GM12872 (cell line): ENCODE data around the gene TENM3.

Experiments
- TF ChIP-seq, protein P1 (sequence below): IDR thresholded peaks from 3 replicates; pipeline ENCODE4 v1.5.1; 2011; ENCODE audit warnings: low read depth, mild to moderate bottlenecking, low read length, moderate library complexity; ENCODE audit not compliant: insufficient read depth

TENM3 gene

DNA sequence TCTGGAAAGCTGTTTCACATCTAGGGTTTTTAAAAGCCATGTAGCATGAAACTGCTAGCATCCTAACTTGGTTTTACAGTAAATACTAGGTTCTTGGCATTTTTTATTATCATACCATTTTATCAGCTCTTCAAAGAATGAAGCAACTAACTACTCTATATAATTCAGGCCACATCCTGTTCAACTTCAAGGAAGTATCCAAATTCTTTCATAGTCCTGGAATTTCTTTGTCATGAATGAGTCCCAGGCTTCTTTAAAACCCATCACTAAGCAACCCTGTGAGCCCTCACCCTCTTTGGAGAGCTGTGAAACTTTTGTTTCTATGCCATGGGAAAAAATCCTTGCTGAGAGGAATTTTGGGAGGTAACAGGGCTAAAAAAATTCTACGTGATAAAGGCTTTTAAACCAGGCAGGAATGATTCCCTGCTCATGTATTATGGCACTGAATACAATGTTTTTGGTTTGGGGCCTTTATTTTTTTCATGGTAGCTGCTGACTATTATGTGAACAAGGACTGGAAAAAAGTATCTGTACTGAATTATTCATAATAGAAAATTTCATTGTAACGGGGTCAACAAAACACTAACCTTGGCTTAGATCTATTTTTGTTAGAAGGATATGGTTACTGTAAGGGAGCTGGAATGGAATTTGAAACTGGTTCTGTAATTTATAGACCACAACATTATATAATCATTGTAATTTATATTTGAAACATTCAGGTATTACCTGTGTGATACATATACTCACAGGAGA is 509.1 kb downstream of the TENM3 start:
- TF ChIP-seq, protein P1, sequence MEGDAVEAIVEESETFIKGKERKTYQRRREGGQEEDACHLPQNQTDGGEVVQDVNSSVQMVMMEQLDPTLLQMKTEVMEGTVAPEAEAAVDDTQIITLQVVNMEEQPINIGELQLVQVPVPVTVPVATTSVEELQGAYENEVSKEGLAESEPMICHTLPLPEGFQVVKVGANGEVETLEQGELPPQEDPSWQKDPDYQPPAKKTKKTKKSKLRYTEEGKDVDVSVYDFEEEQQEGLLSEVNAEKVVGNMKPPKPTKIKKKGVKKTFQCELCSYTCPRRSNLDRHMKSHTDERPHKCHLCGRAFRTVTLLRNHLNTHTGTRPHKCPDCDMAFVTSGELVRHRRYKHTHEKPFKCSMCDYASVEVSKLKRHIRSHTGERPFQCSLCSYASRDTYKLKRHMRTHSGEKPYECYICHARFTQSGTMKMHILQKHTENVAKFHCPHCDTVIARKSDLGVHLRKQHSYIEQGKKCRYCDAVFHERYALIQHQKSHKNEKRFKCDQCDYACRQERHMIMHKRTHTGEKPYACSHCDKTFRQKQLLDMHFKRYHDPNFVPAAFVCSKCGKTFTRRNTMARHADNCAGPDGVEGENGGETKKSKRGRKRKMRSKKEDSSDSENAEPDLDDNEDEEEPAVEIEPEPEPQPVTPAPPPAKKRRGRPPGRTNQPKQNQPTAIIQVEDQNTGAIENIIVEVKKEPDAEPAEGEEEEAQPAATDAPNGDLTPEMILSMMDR: no peak

GRCh38 chr4:182754895-182755294 is 511.7 kb downstream of the TENM3 start:
- TF ChIP-seq, protein P1: no peak

DNA sequence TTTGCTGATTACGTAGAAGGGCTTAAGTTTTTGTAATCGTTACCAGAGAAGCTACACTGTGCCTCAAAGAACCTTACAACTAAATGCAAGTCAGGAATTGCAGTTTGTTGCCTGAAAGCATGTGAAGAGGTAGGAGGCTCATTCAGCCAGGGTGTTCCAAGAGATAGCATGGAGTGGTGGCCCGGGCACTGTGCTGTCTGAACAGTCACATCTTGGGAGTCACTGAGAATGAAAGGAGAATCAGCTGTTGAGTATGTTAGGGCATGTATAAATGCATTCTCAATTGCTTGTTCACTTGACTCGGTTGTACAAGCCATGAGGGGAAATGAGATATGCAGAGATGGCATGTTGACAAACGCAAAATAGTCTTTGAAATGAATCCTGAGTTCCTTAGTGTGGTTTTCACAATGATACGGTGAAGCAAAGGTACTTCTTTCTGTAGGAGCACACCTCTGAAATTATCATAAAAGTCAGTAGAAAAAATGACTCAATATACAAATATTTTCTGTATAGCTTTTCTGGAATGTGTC is 513.0 kb downstream of the TENM3 start:
- TF ChIP-seq, protein P1: no peak

DNA sequence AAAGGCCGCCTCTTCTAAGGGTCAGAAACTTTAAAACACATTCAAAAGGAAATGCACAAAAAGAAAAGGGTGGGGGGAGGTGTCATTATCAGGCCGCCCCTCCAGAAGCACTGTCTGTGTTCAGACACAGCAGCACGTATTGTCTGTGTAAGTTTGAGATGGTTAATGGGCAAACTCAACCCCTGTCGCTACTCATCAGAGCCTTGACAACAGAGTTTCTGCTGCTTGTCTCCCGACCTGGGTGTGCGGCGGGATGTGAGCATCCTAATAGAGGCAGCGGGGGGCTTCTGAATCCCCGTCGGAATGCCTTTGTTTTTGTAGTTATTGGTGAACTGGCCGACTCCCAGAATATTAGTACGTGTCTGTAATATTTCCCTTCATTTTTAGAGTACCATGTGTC is 515.1 kb downstream of the TENM3 start:
- TF ChIP-seq, protein P1: no peak

DNA sequence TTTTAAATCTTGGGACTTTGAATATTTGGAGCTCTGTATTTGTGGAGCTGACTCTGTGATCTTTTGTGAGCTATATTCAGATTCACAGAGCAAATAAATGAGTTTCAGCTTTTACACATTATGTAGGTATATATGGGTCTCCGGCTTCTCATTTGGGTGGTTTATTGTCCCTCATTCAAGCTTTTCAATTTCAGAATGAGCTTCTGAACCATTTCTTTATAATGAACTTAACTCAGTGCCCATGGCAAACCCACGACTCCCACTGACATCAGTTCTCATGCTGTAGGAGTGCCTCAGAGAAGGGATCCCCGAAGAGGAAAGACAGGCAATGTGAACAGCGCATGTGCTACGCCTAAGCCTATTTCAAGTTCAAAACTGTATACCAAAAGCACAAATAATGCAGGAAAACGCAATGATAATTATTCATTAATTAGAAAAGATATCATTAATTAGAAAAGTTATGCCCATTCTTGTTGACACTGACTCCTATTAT is 517.4 kb downstream of the TENM3 start:
- TF ChIP-seq, protein P1: no peak

- TF ChIP-seq, protein P1: no peak
Measured at GRCh38 chr4:182764137-182764536, 520.9 kb downstream of the TENM3 start.

DNA sequence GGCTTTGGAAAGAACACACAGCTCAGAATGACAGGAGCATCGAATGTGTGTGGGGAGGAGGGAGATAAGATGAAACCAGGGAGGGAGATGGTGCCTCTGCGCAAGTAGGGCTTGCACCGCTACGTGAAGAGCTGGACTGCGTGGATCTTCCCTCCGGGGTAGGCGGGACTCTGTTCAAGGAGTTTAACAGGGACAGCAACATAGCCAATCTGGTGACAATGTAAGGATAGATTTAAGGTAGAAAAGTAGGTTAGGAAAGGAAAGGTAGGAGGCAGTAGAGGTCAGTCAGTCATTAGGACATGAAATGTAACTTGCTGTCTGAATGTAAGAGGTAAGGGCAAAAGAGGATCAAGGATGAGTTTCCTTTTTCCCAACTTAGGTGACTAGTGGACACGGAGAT is 521.4 kb downstream of the TENM3 start:
- TF ChIP-seq, protein P1: no peak
